ENCODE measurements around the gene KCNJ6. TPM values are rescaled to one million over a fixed set of nuclear protein-coding genes. Genes with fewer than 3 reads are reported as not detected.

KCNJ6 gene
- total and polyA plus RNA-seq, 9 of the 15 experiments (the other 6 are each of a cell fraction or from before 2014, with no cell fraction given) = 0.06 to 0.21 (median 0.13) TPM; not detected in 1

- TF ChIP-seq, protein P1, sequence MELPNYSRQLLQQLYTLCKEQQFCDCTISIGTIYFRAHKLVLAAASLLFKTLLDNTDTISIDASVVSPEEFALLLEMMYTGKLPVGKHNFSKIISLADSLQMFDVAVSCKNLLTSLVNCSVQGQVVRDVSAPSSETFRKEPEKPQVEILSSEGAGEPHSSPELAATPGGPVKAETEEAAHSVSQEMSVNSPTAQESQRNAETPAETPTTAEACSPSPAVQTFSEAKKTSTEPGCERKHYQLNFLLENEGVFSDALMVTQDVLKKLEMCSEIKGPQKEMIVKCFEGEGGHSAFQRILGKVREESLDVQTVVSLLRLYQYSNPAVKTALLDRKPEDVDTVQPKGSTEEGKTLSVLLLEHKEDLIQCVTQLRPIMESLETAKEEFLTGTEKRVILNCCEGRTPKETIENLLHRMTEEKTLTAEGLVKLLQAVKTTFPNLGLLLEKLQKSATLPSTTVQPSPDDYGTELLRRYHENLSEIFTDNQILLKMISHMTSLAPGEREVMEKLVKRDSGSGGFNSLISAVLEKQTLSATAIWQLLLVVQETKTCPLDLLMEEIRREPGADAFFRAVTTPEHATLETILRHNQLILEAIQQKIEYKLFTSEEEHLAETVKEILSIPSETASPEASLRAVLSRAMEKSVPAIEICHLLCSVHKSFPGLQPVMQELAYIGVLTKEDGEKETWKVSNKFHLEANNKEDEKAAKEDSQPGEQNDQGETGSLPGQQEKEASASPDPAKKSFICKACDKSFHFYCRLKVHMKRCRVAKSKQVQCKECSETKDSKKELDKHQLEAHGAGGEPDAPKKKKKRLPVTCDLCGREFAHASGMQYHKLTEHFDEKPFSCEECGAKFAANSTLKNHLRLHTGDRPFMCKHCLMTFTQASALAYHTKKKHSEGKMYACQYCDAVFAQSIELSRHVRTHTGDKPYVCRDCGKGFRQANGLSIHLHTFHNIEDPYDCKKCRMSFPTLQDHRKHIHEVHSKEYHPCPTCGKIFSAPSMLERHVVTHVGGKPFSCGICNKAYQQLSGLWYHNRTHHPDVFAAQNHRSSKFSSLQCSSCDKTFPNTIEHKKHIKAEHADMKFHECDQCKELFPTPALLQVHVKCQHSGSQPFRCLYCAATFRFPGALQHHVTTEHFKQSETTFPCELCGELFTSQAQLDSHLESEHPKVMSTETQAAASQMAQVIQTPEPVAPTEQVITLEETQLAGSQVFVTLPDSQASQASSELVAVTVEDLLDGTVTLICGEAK (IDR thresholded peaks at IDR 0.05) = no peak
- TF ChIP-seq, protein P1 (CRISPR knock-in tag; IDR thresholded peaks at IDR 0.05) = no peak
- TF ChIP-seq KDM2B (CRISPR knock-in tag; IDR thresholded peaks at IDR 0.05) = no peak
Measured at GRCh38 chr21:37886726-37887299, 29.4 kb downstream of the KCNJ6 start (continued).

Measured in K562 (cell line).